HUES6 (cell line): ENCODE data around the gene ZBTB32.

ENCODE experiments used
- H3K27ac ChIP-seq: 2 replicates; pipeline ENCODE4 v1.7.0; 2013; ENCODE audit warnings: low read depth, mild to moderate bottlenecking, low read length, inconsistent platforms
- H3K27me3 ChIP-seq: 2 replicates; pipeline ENCODE4 v1.6.1; 2013; ENCODE audit warnings: low read length; ENCODE audit not compliant: control insufficient read depth, insufficient read depth
- H3K36me3 ChIP-seq: 2 replicates; pipeline ENCODE4 v1.6.1; 2013; ENCODE audit warnings: low read length; ENCODE audit not compliant: control insufficient read depth, insufficient read depth
- H3K4me1 ChIP-seq: 2 replicates; pipeline ENCODE4 v1.6.1; 2013; ENCODE audit warnings: low read length; ENCODE audit not compliant: control insufficient read depth, insufficient read depth
- H3K4me3 ChIP-seq: 2 replicates; pipeline ENCODE4 v1.5.1; 2013; ENCODE audit warnings: low read depth, low read length
- H3K9ac ChIP-seq: one replicate; pipeline ENCODE4 v1.6.1; 2013; ENCODE audit warnings: mild to moderate bottlenecking, low read length
- H3K9me3 ChIP-seq: 2 replicates; pipeline ENCODE4 v1.6.1; 2013; ENCODE audit warnings: low read depth, low read length; ENCODE audit not compliant: control insufficient read depth, insufficient read depth

Gene ZBTB32

DNA sequence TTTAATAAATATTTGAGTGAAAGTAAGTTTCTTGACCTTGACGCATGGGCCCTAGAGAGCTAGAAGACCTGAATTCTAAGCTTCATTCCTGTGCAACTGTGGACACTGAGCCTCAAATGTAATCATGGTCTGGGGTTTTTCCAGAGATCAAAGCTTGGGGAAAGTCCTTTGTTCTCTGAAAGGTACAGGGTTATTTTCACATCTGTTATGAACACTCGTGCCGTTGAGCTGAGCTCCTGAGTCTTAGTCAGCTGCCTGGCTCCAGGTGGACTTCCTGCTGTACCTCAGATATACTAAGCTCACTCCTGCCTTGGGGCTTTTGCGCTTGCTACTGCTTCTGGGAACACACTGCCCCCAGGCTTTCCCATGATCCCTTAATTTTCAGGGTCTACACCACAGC, 7.5 kb upstream of the ZBTB32 start:
- Histone ChIP-seq H3K27ac (no peak overlapping the region), H3K9ac (no peak overlapping the region), H3K4me3 (no peak overlapping the region), H3K9me3 (peaks cover 5% of the 10 kb centered on the region), H3K36me3 (no peaks in the 10 kb centered on the region), H3K27me3 (no peaks in the 10 kb centered on the region), H3K4me1 (no peaks in the 10 kb centered on the region)

DNA sequence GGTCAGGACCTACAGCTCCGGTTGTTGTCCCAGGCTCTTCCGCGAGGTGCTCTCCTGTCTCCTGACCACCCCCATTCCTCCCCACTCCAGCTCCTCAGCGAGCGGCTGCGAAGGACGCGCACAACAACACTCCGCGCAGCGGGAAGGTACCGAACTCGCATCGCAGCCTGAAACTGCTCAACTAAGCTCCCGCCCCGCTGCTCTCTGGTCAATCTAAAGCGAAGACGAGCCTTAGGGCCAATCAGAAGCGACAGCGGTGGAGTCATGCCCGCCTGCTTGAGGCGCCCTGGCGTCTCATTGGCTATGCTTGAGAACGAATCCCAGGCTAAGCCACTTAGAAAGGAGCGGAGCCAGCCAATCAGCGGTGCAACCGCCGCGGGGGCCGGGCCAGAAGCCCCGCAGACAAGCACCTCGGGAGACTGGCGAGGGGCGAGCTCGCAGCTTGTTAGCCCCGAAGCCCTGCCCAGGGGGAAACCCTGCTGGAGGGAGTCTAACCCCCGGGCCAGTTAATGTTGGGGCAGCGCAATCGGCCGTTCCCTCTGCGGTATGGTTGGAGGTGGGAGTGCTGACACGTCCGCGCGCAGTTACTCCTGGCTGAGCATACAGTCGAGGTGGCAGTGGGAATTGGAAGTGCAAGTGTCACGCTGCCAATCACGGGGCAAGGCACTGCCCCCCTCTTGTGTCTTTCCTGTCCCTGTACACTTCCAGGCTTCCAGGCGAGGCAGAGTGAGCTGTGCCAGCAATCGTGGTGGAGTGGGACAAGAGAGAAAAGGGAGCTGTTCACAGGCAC, 1.9 kb upstream of the ZBTB32 start:
- no peaks in the 10 kb centered on the region for H3K9me3 ChIP-seq
- no peaks in the 10 kb centered on the region for H3K36me3 ChIP-seq
- H3K27me3 ChIP-seq, result peaks cover 24% of the 10 kb centered on the region
- H3K27ac ChIP-seq, result no peak overlapping the region
- peaks cover 4% of the 10 kb centered on the region; the same call in 1 of the 2 replicates for H3K4me1 ChIP-seq
- H3K4me3 ChIP-seq, result peak overlapping the region; percentile 81
- H3K9ac ChIP-seq, result peak overlapping the region; percentile 45

DNA sequence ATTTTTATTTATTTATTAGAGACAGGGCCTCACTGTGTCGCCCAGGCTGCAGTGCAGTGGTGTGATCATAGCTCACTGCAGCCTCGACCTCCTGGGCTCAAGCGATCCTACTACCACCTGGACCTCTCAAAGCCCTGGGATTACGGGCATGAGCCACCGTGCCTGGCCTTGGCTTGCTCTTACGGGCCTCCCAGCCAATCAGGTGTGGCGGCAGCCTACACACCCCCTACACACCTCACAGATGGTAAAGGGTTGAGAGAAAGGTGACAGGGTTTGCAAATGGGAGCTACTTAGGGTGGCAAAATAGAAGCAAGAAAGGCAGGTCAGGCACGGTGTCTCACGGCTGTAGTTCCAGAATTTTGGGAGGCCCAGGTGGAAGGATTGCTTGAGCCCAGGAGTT, 1.0 kb upstream of the ZBTB32 start:
- peaks cover 24% of the 10 kb centered on the region for H3K27me3 ChIP-seq
- no peak overlapping the region for H3K27ac ChIP-seq
- H3K4me3 ChIP-seq, result no peak overlapping the region
- peaks cover 4% of the 10 kb centered on the region; the same call in 1 of the 2 replicates for H3K4me1 ChIP-seq
- no peaks in the 10 kb centered on the region for H3K36me3 ChIP-seq
- no peaks in the 10 kb centered on the region for H3K9me3 ChIP-seq
- H3K9ac ChIP-seq, result no peak overlapping the region

DNA sequence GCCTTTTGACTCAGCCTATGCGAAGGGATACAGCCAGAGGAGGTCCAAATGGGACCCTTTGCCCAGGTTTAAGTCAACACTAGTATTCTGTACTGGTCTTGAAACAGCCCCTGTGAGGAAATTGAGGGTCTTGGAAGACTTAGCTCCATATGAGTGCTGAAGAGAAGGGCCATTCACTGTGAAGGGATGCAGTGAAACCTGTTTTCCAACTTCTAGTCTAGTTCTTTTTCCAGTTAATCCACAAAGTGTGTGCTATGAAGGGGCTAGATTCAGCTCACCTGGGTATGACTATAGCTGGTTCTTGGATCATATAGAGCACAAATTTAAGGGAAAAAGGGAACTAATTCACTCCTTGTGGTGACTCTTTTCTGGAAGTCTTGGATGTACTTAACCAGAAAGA, 4.0 kb downstream of the ZBTB32 start:
- Histone ChIP-seq H3K27me3 (peaks cover 15% of the 10 kb centered on the region), H3K27ac (no peak overlapping the region)

DNA sequence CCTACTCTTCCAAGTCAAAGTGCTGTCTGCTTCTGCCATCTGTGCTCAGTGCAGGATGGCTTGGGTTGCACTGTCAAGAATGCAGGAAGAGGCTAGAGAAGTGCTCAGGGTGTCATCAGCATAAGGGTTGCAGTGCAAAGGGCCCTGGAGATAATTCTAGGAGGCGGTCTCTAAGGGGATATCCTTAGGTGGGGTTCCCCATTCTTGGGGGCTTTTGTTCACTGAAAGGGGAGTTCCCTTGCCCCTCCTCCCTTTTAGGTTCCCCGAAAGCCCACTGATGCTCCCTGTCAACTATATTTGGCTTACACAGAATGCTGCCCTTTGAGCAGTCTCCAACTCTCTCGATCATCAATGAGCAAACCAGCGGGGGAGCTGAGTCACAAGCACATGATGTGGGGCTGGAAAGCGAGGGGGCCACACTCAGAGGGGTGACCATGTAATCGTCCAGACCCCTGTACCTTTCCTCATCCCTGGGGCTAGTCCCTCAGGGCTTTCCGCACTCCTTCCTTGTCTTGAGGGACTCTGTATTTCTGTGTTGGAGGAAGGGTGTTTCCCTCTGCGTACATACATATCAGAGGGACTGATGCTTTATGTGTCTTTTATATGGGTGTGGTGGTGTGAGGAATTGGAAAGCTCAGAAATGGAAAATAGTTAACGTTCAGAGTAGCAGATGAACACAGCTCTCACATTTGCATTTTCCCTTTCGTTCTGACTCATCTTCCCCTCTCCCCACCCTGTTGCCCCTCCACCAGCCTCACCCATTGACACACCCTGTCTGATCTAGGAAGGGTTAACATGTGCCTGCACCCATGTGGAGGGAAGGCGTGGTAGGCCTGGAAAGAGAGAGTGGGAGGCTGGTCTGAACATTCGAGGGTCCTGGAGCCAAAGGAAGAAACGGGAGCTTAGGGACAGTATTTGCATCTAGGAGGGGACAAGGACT, 6.7 kb downstream of the ZBTB32 start:
- peaks cover 27% of the 10 kb centered on the region for H3K4me1 ChIP-seq
- no peaks in the 10 kb centered on the region for H3K9me3 ChIP-seq
- no peak overlapping the region for H3K4me3 ChIP-seq
- no peaks in the 10 kb centered on the region for H3K36me3 ChIP-seq
- H3K27me3 ChIP-seq, result peaks cover 6% of the 10 kb centered on the region; the same call in 1 of the 2 replicates
- no peak overlapping the region for H3K27ac ChIP-seq
- peak overlapping the region; percentile 32 for H3K9ac ChIP-seq

More for the DNA sequence above, 4.0 kb downstream of the ZBTB32 start:
- Histone ChIP-seq H3K9ac (no peak overlapping the region), H3K36me3 (no peaks in the 10 kb centered on the region), H3K4me3 (no peak overlapping the region), H3K4me1 (peaks cover 10% of the 10 kb centered on the region), H3K9me3 (no peaks in the 10 kb centered on the region)

DNA sequence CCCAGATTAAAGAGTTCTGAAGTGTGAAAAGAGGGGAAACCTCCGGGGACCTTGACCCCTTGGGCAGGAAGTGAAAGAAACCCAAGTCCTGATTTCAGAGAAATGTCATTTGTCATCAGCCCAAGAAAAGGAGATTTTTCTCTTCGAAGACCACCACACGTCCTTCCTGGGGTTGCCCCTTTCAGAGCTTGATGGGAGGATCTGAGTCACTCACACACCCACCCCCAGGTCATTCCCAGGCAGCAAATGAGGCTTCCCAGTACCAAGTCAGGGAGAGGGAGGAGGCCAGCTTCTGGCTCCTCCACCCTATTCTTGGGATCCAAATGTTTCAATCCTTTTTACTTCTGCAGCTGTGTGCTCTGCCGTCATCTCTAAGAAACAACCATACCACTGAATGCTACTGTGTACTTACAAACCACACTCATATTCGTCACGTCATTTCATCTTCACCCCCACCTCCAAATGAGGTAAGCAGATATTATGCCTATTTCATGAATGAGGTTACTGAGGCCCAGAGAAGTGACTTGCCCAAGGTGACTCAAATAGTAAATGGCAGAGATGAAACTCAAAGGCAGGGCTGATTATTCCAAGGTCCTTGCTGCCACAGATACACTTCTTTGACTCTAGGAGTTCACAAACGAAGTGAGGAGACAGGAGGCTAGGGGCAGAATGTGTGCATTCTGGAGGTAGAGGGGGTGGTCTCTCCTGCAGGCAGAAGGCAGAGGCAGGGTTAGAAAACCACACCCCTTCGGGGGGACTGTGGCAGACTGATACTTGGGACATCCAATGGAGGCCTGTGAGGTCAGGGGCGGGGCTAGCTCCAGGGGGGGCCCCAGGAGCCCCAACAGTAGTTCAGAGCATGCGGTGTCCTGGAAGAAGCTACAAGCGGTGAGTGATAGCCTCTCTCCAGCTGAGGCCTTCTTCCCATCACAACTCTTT, 8.5 kb downstream of the ZBTB32 start:
- Histone ChIP-seq H3K9ac (no peak overlapping the region), H3K27ac (no peak overlapping the region), H3K4me3 (no peak overlapping the region), H3K36me3 (no peaks in the 10 kb centered on the region), H3K4me1 (peaks cover 29% of the 10 kb centered on the region), H3K9me3 (no peaks in the 10 kb centered on the region), H3K27me3 (peaks cover 6% of the 10 kb centered on the region; the same call in 1 of the 2 replicates)

DNA sequence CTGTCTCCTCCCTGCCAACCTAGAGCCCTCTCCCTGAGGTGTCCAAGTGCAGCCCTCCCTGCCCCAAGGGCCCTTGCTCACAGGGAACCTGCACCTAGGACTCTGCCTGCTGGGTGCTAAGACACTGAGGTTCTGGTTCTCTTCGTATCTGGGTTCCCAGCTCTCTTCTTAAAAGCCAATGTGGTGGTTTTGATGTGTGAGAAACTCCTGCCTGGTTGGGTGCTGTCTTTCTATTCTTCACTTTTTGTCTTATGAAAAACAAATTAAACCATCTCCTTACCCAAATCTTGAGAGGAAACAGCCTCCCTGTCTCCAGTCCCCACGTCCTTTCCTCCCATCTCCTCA, 9.1 kb downstream of the ZBTB32 start:
- no peak overlapping the region for H3K9ac ChIP-seq
- no peaks in the 10 kb centered on the region for H3K9me3 ChIP-seq
- H3K4me1 ChIP-seq, result peaks cover 29% of the 10 kb centered on the region
- H3K4me3 ChIP-seq, result no peak overlapping the region
- H3K36me3 ChIP-seq, result no peaks in the 10 kb centered on the region
- H3K27me3 ChIP-seq, result peaks cover 6% of the 10 kb centered on the region; the same call in 1 of the 2 replicates
- H3K27ac ChIP-seq, result no peak overlapping the region

DNA sequence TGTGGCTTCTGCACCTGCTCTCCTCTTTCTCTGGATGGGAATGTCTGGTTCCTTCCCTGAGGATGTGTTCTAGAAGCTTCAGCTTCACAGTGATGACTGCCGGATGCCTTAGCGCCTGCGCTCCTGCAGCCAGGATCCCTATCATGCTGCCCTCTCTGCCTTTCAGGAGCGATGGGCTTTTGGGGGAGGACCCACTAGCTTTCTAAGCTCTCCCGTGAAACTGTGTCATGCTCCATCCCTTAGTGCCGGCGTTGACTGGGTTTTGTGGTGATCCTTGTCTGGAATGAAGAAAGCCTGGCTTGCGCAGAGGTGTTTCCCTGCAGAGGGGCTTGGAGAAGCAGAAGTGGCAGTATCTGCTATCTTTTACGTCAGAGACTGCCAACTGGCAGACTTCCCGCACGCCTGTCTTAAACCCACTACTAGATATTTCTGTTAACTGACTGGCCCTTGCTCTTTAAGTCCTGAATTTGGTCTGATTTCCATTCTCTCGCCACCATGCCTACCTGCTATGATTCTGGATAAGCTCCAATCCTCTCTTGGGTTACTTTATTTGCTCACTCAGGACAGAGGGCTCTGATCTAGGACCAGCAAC, 9.6 kb downstream of the ZBTB32 start:
- Histone ChIP-seq H3K27ac (no peak overlapping the region), H3K4me3 (no peak overlapping the region), H3K9me3 (no peaks in the 10 kb centered on the region), H3K9ac (no peak overlapping the region), H3K27me3 (peaks cover 6% of the 10 kb centered on the region; the same call in 1 of the 2 replicates), H3K36me3 (no peaks in the 10 kb centered on the region), H3K4me1 (peaks cover 31% of the 10 kb centered on the region)

DNA sequence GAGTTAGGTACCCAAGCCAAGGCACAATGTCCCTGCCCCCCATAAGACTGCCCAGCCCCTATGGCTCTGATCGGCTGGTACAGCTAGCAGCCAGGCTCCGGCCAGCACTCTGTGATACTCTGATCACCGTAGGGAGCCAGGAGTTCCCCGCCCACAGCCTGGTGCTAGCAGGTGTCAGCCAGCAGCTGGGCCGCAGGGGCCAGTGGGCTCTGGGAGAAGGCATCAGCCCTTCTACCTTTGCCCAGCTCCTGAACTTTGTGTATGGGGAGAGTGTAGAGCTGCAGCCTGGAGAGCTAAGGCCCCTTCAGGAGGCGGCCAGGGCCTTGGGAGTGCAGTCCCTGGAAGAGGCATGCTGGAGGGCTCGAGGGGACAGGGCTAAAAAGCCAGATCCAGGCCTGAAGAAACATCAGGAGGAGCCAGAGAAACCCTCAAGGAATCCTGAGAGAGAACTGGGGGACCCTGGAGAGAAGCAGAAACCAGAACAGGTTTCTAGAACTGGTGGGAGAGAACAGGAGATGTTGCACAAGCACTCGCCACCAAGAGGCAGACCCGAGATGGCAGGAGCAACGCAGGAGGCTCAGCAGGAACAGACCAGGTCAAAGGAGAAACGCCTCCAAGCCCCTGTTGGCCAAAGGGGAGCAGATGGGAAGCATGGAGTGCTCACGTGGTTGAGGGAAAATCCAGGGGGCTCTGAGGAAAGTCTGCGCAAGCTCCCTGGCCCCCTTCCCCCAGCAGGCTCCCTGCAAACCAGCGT, 10.4 kb downstream of the ZBTB32 start:
- peaks cover 4% of the 10 kb centered on the region for H3K36me3 ChIP-seq
- H3K9me3 ChIP-seq, result no peaks in the 10 kb centered on the region
- H3K27ac ChIP-seq, result no peak overlapping the region
- peaks cover 35% of the 10 kb centered on the region for H3K4me1 ChIP-seq
- 0 out of 2 replicates have a peak overlapping the region, but pooled peaks have one; percentile 84 for H3K4me3 ChIP-seq
- peaks cover 6% of the 10 kb centered on the region; the same call in 1 of the 2 replicates for H3K27me3 ChIP-seq
- no peak overlapping the region for H3K9ac ChIP-seq
